ENCODE measurements around the gene RXRB. TPM values are rescaled to one million over a fixed set of nuclear protein-coding genes. Genes with fewer than 3 reads are reported as not detected.

Gene RXRB
- total and polyA plus RNA-seq, 2 of the 13 experiments (the other 11 are each of a cell fraction or from before 2014, with no cell fraction given) = 26.7 to 55.7 TPM

- TF ChIP-seq ZNF281 (CRISPR knock-in tag; IDR thresholded peaks at IDR 0.05; ENCODE audit: borderline replicate concordance) = peak; percentile 83; the same call in 1 of the 2 replicates
- TF ChIP-seq SATB2 (CRISPR knock-in tag; IDR thresholded peaks at IDR 0.05) = no peak
- no peak for TF ChIP-seq HIC2 (CRISPR knock-in tag; IDR thresholded peaks at IDR 0.05; ENCODE audit: low read depth)
- no peak for TF ChIP-seq SUZ12 (IDR thresholded peaks at IDR 0.05; ENCODE audit: low read depth, low read length)
- no peak for TF ChIP-seq ZNF556 (CRISPR knock-in tag; IDR thresholded peaks at IDR 0.05; ENCODE audit: borderline replicate concordance)
- no peak for TF ChIP-seq ZNF34 (CRISPR knock-in tag; IDR thresholded peaks at IDR 0.05; ENCODE audit: borderline replicate concordance)
- no peak for TF ChIP-seq SMARCC2 (IDR thresholded peaks at IDR 0.05)
- no peak for TF ChIP-seq HHEX (CRISPR knock-in tag; IDR thresholded peaks at IDR 0.05)
- TF ChIP-seq BCL3 (CRISPR knock-in tag; IDR thresholded peaks at IDR 0.05) = no peak
- TF ChIP-seq TBX3 (IDR thresholded peaks at IDR 0.05; ENCODE audit: borderline replicate concordance) = no peak
- TF ChIP-seq JARID2 (CRISPR knock-in tag; IDR thresholded peaks at IDR 0.05; ENCODE audit: insufficient replicate concordance) = no peak
- TF ChIP-seq RCOR2 (CRISPR knock-in tag; IDR thresholded peaks at IDR 0.05) = no peak
- no peak for TF ChIP-seq ZNF367 (CRISPR knock-in tag; IDR thresholded peaks at IDR 0.05; ENCODE audit: borderline replicate concordance)
- TF ChIP-seq DNMT3B (CRISPR knock-in tag; conservative IDR thresholded peaks at IDR 0.05) = no peak
- TF ChIP-seq JDP2 (CRISPR knock-in tag; IDR thresholded peaks at IDR 0.05; ENCODE audit: borderline replicate concordance) = no peak
- no peak for TF ChIP-seq ZNF788 (CRISPR knock-in tag; IDR thresholded peaks at IDR 0.05; ENCODE audit: borderline replicate concordance)
- TF ChIP-seq ZNF670 (CRISPR knock-in tag; IDR thresholded peaks at IDR 0.05; ENCODE audit: borderline replicate concordance) = no peak
- TF ChIP-seq SOX13 (IDR thresholded peaks at IDR 0.05) = no peak
- 0 out of 4 replicates have a peak, but pooled peaks of 1 of the 2 experiments have one; percentile 17 for TF ChIP-seq SOX13 (CRISPR knock-in tag; conservative IDR thresholded peaks at IDR 0.05 in 1 of 2, IDR thresholded peaks at IDR 0.05 in 1 of 2)
- TF ChIP-seq SMARCE1 (IDR thresholded peaks at IDR 0.05; ENCODE audit: borderline replicate concordance) = no peak
- TF ChIP-seq ATF4 (CRISPR knock-in tag; IDR thresholded peaks at IDR 0.05) = no peak
- TF ChIP-seq TERF1 (CRISPR knock-in tag; IDR thresholded peaks at IDR 0.05) = no peak
- TF ChIP-seq EEA1 (CRISPR knock-in tag; IDR thresholded peaks at IDR 0.05; ENCODE audit: borderline replicate concordance) = no peak
Measured at GRCh38 chr6:33190504-33191107, 9.9 kb downstream of the RXRB start (continued).
